H7 (cell line): ENCODE data around the gene OR10A4. TPM values are rescaled to one million over a fixed set of nuclear protein-coding genes. Genes with fewer than 3 reads are reported as not detected.
A peak's percentile ranks its signal among the peaks of the same experiment; 100 is the strongest.
"Not testable (repeated sequence)": the region's sequence is repeated elsewhere in the genome, so short reads cannot be mapped to it uniquely, and the experiment has no call there.

Experiments
- DNase-seq: peaks from one replicate; pipeline ENCODE4 v3.0.0; 2012
- H3K27me3 ChIP-seq: 2 replicates; pipeline ENCODE4 v1.6.0; 2011; ENCODE audit warnings: mild to moderate bottlenecking, low read length; ENCODE audit not compliant: control insufficient read depth, insufficient read depth
- H3K36me3 ChIP-seq: replicated peaks from 2 replicates; pipeline ENCODE4 v1.5.1; 2011; ENCODE audit warnings: low read length; ENCODE audit not compliant: control insufficient read depth, insufficient read depth
- H3K4me3 ChIP-seq: 2 replicates; pipeline ENCODE4 v1.5.1; 2011; ENCODE audit warnings: low read depth, mild to moderate bottlenecking, control low read depth, low read length, moderate library complexity; ENCODE audit not compliant: insufficient read depth
- total RNA-seq: library from RNA; depleted of rRNA; stranded (reverse); fragments of >200 nt; shearing (Covaris generic); gene quantifications from 2 replicates; pipeline ENCODE4 v1.2.3, GENCODE V29; 2014

The OR10A4 gene
- total RNA-seq, 1 experiment from 2014 or later, result not detected

- Histone ChIP-seq H3K36me3 (no peaks in the 10 kb centered on the region), H3K27me3 (no peaks in the 10 kb centered on the region), H3K4me3 (no peak overlapping the region)
- DNase-seq, result no peak
These were observed 489 bp downstream of the OR10A4 start for GRCh38 chr11:6876914-6877313.

- Histone ChIP-seq H3K4me3 (no peak overlapping the region), H3K36me3 (no peaks in the 10 kb centered on the region), H3K27me3 (no peaks in the 10 kb centered on the region)
- no peak for DNase-seq
These were observed 6.3 kb downstream of the OR10A4 start for GRCh38 chr11:6882751-6883150.

DNA sequence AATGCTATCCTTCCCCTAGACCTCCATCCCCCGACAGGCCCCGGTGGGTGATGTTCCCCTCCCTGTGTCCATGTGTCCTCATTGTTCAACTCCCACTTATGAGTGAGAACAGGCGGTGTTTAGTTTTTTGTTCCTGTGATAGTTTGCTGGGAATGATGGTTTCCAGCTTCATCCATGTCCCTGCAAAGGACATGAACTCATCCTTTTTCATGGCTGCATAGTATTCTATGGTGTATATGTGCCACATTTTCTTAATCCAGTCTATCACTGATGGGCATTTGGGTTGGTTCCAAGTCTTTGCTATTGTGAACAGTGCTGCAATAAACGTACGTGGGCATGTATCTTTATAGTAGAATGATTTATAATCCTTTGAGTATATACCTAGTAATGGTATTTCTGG is 11.3 kb downstream of the OR10A4 start:
- not testable (repeated sequence) for DNase-seq, H3K36me3 ChIP-seq, H3K27me3 ChIP-seq, H3K4me3 ChIP-seq

DNA sequence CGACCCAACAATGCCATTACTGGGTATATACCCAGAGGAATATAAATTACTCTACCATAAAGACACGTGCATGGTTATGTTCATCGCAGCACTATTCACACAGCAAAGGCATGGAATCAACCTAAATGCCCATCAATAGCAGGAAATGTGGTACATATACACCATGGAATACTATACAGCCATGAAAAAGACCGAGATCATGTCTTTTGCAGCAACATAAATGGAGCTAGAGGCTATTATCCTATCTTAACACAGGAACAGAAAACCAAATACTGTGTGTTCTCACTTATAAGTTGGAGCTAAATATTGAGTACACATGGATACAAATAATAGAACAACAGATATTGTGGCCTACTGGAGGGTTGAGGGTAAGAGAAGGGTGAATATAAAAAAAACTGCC is 12.4 kb downstream of the OR10A4 start:
- no peak for DNase-seq
- no peaks in the 10 kb centered on the region for H3K27me3 ChIP-seq
- no peaks in the 10 kb centered on the region for H3K36me3 ChIP-seq
- H3K4me3 ChIP-seq, result no peak overlapping the region

DNA sequence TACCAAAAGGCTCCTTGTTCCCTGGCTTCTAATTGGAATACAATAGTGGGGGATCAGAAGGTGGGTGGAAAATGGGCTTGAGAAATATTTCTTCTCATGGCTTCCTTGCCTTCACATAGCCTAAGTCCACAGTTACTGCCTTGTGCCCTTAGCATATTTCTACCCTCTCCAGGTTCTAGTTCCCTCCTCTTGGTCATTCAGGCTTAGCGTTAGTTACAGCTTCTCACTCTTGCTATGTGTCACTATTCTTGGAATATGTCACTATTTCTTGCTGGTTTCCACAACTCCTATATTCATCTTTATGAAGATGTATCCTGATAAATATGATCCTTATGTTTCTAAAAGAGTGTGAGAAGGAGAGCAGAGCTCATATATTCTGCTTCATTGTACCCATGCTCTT is 13.4 kb downstream of the OR10A4 start:
- no peak overlapping the region for H3K4me3 ChIP-seq
- H3K36me3 ChIP-seq, result no peaks in the 10 kb centered on the region
- DNase-seq, result no peak
- H3K27me3 ChIP-seq, result no peaks in the 10 kb centered on the region

DNA sequence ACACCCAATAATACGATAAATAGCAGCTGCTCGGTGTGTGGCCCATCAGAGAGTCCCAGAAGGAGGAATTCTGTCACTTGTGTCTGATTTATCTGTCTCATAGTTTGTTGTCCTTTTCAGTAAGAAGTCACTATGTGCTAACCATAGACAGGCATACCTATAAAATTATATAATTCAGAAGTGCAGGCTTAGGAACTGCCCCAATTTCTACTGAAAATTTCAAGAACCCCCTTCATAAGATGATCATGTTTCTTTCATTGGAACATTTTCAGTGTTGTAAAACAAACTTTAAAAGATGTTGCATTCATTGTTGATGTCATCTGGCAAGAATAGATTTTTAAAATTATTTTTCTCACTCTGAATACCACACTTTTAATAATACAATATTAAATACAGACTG is 16.0 kb downstream of the OR10A4 start, which contains the start of gene OR2D2:
OR2D2 (minus strand) TSS at position 101 of the 400 bp plus-strand sequence; CDS start at position 101, 0 bp downstream.
- no peaks in the 10 kb centered on the region for H3K36me3 ChIP-seq
- DNase-seq, result no peak
- H3K27me3 ChIP-seq, result no peaks in the 10 kb centered on the region
- H3K4me3 ChIP-seq, result no peak within 1 kb of the TSS

DNA sequence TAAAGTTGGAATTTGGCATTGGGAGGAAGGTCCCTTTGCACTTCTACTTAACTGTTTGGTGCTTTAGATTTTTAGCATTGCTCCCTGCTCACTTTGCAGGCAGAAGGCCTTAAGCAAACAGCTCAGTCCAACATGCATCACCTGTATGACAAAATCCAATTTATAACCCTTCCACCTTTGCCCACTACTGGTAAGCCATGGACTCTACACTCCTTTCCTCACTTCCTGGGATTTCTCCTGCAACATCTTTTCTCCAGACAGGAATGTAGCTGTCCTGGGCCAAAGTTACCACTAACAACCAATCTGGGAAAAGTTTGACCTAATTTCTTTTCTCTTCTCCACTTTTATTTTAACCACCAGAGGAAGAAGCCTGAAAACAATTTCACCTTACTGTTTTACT is 17.7 kb downstream of the OR10A4 start:
- no peaks in the 10 kb centered on the region for H3K27me3 ChIP-seq
- no peak overlapping the region for H3K4me3 ChIP-seq
- peak; percentile 8 for DNase-seq
- no peaks in the 10 kb centered on the region for H3K36me3 ChIP-seq

GRCh38 chr11:6895010-6895409 is 18.6 kb downstream of the OR10A4 start:
- no peak for DNase-seq
- Histone ChIP-seq H3K27me3 (no peaks in the 10 kb centered on the region), H3K4me3 (no peak overlapping the region), H3K36me3 (no peaks in the 10 kb centered on the region)

DNA sequence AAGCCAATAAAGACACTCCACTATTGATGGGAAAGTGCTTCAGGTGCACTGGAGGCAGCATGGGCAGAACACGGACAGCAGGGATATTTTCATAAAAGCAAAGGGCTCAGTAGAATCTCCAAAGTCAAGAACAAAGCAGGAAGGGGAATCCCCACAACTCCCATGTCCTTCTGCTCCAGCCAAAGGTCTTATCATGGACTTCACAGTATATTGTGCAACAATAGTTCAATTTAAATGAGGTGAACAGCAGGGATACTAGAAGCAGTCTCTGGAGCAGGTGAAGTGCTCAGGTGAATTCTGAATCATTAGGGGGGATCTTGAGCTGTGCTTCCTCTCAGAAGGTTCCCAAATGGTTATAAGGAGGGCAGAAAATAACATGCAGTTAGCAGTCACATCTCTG is 22.5 kb downstream of the OR10A4 start:
- Histone ChIP-seq H3K36me3 (no peaks in the 10 kb centered on the region), H3K4me3 (no peak overlapping the region), H3K27me3 (no peaks in the 10 kb centered on the region)
- no peak for DNase-seq

DNA sequence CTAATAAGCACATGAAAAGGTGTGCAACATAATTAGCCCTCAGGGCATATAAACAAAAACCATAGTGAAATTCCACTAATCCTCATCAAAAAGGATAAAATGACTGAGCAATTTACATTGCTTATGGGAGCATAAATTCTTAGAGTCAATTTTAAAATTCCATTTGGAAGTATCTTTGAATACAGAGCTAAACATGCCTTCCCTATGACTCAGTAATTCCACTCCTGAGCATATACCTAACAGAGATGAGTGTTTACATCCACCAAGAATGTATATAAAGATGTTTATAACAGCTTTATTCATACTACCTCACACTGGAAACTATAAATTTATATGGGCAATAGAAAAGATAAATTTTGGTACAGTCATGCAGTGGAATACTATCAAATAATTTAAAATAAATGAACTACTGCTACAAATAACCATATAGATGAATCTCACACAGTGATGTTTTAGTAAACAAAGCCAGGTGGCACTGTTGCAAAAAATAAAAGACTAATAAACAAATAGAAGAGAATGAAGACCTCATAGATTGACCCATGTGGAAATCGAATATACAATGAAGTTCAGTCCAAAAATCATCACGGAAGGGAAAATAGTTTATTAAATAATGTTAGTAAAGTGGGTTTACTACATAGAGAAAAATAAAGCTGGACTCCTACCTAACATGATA is 24.0 kb downstream of the OR10A4 start:
- H3K36me3 ChIP-seq, result no peaks in the 10 kb centered on the region
- DNase-seq, result no peak
- H3K4me3 ChIP-seq, result no peak overlapping the region
- no peaks in the 10 kb centered on the region for H3K27me3 ChIP-seq

DNA sequence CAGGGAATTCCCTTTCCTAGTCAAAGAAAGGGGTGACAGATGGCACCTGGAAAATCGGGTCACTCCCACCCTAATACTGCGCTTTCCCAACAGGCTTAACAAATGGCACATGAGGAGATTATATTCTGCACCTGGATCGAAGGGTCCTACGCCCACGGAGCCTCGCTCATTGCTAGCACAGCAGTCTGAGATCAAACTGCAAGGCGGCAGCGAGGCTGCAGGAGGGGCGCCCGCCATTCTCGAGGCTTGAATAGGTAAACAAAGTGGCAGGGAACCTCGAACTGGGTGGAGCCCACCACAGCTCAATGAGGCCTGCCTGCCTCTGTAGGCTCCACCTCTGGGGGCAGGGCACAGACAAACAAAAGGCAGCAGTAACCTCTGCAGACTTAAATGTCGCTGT is 28.4 kb downstream of the OR10A4 start:
- H3K4me3 ChIP-seq, result peak overlapping the region; percentile 21; the same call in 1 of the 2 replicates
- H3K36me3 ChIP-seq, H3K27me3 ChIP-seq, DNase-seq: not testable (repeated sequence)

DNA sequence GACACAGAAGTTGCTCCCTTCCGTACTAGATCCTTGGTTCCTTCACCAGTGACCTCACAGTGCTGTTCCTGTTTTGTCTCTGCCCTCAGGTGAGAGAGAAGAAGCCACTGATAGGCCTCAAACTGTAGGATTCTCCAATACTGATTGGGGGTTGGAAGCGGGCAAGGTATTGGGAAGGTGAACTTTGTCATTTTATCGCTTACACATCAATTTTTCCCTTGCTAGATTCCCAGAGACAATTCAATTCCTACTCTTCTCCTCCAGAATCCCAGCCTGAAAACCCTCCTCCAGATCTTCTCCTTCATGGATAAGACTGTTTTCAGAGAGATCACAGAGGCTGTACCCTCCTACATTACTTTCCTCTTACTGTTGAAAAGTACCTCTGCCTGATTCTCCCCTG is 35.0 kb downstream of the OR10A4 start:
- H3K27me3 ChIP-seq, result no peaks in the 10 kb centered on the region
- H3K4me3 ChIP-seq, result no peak overlapping the region
- no peaks in the 10 kb centered on the region for H3K36me3 ChIP-seq
- DNase-seq, result no peak

- Histone ChIP-seq H3K27me3 (no peaks in the 10 kb centered on the region), H3K36me3 (no peaks in the 10 kb centered on the region), H3K4me3 (no peak overlapping the region)
- DNase-seq, result no peak
These were observed 35.5 kb downstream of the OR10A4 start for GRCh38 chr11:6911948-6912347.

DNA sequence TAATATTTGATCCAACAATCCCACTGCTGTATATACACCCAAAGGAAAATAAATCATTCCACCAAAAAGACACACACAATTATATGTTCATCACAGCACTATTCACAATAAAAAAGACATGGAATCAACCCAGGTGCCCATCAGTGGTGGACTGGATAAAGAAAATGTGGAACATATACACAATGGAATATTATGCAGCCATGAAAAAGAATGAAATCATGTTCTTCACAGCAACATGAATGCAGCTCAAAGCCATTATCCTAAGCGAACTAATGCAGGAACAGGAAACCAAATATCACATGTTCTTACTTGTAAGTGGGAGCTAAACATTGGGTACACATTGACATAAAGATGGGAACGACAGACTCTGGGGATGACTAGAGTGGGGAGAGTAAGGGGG is 43.3 kb downstream of the OR10A4 start:
- H3K27me3 ChIP-seq, result no peaks in the 10 kb centered on the region
- H3K4me3 ChIP-seq, result no peak overlapping the region
- no peak for DNase-seq
- no peaks in the 10 kb centered on the region for H3K36me3 ChIP-seq

- Histone ChIP-seq H3K27me3 (no peaks in the 10 kb centered on the region), H3K36me3 (no peaks in the 10 kb centered on the region), H3K4me3 (no peak within 1 kb of the TSS)
- DNase-seq, result no peak
These were observed 44.3 kb downstream of the OR10A4 start, which contains the start of gene OR2D3 for GRCh38 chr11:6920702-6921101. TSS of gene OR2D3 (plus strand) at chr11:6921002. CDS start at chr11:6921002, 0 bp downstream.
